Liver (tissue), 9 donors: Measurements from ENCODE around the gene NKAIN1. TPM values are rescaled to one million over a fixed set of nuclear protein-coding genes. Genes with fewer than 3 reads are reported as not detected.
"Not testable (repeated sequence)": the region's sequence is repeated elsewhere in the genome, so short reads cannot be mapped to it uniquely, and the experiment has no call there.

Experiments used
- DNase-seq: peaks from one replicate; pipeline ENCODE4 v3.0.0-alpha.2; 2017; ENCODE audit warnings: low spot score
- H3K27ac ChIP-seq, 2 donors: one replicate each; pipeline ENCODE4 v1.7.0; 2013; ENCODE audit warnings: inconsistent platforms in 2 of 2, low read length in 2 of 2, control low read depth in 1 of 2, low read depth in 1 of 2, mild to moderate bottlenecking in 1 of 2
- H3K27me3 ChIP-seq, 4 donors: one replicate each; pipeline versions ENCODE4 v1.6.1 to v1.7.0; 2013; ENCODE audit warnings: low read length in 3 of 4, inconsistent platforms in 1 of 4, mild to moderate bottlenecking in 1 of 4, moderate library complexity in 1 of 4; ENCODE audit not compliant: control insufficient read depth in 4 of 4, insufficient read depth in 4 of 4
- H3K36me3 ChIP-seq, 4 donors: one replicate each; pipeline versions ENCODE4 v1.6.1 to v1.7.0; 2013; ENCODE audit warnings: low read length in 3 of 4, mild to moderate bottlenecking in 3 of 4, low read depth in 1 of 4, moderate library complexity in 1 of 4; ENCODE audit not compliant: control insufficient read depth in 4 of 4, insufficient read depth in 3 of 4
- H3K4me1 ChIP-seq, 4 donors: one replicate each; pipeline versions ENCODE4 v1.6.1 to v1.7.0; 2013; ENCODE audit warnings: low read length in 3 of 4, mild to moderate bottlenecking in 3 of 4, moderate library complexity in 1 of 4; ENCODE audit not compliant: control insufficient read depth in 4 of 4, insufficient read depth in 4 of 4
- H3K4me3 ChIP-seq, 3 donors: one replicate each; pipeline versions ENCODE4 v1.6.1 to v1.7.0; 2013; ENCODE audit warnings: low read length in 3 of 3, control low read depth in 1 of 3, low read depth in 1 of 3, mild to moderate bottlenecking in 1 of 3
- H3K9ac ChIP-seq, 2 donors: one replicate each; pipeline ENCODE4 v1.7.0; 2013; ENCODE audit warnings: low read length in 2 of 2, mild to moderate bottlenecking in 2 of 2, moderate library complexity in 2 of 2, control low read depth in 1 of 2, low read depth in 1 of 2
- H3K9me3 ChIP-seq, 4 donors: one replicate each; pipeline versions ENCODE4 v1.6.1 to v1.7.0; 2013; ENCODE audit warnings: low read length in 3 of 4; ENCODE audit not compliant: control insufficient read depth in 4 of 4
- ATF3 ChIP-seq: IDR thresholded peaks from 2 replicates; pipeline ENCODE4 v1.6.1; 2016; ENCODE audit warnings: antibody characterized with exemption
- EGR1 ChIP-seq, 2 donors: IDR thresholded peaks; 2 replicates each; pipeline ENCODE4 v1.6.1; 2016 to 2018; ENCODE audit warnings: antibody characterized with exemption in 2 of 2, low read depth in 2 of 2
- FOXA1 ChIP-seq: IDR thresholded peaks from 2 replicates; pipeline ENCODE4 v1.6.1; 2016; ENCODE audit warnings: antibody characterized with exemption
- FOXA2 ChIP-seq: IDR thresholded peaks from 2 replicates; pipeline ENCODE4 v1.6.1; 2016; ENCODE audit warnings: antibody characterized with exemption
- GABPA ChIP-seq, 2 donors: IDR thresholded peaks in 1 of 2; conservative IDR thresholded peaks in 1 of 2; 2 replicates each; pipeline ENCODE4 v1.6.1; 2016; ENCODE audit warnings: antibody characterized with exemption in 2 of 2, mild to moderate bottlenecking in 1 of 2, moderate library complexity in 1 of 2
- HNF4A ChIP-seq, 2 donors: conservative IDR thresholded peaks; 2 replicates each; pipeline ENCODE4 v1.6.1; 2016; ENCODE audit warnings: antibody characterized with exemption in 2 of 2, mild to moderate bottlenecking in 2 of 2
- HNF4G ChIP-seq: IDR thresholded peaks from 2 replicates; pipeline ENCODE4 v1.6.1; 2016; ENCODE audit warnings: antibody characterized with exemption
- JUND ChIP-seq, 2 donors: IDR thresholded peaks; 2 replicates each; pipeline ENCODE4 v1.6.1; 2016; ENCODE audit warnings: antibody characterized with exemption in 2 of 2
- NR2F2 ChIP-seq: IDR thresholded peaks from 2 replicates; pipeline ENCODE4 v1.6.1; 2016; ENCODE audit warnings: antibody characterized with exemption
- RAD21 ChIP-seq, 2 donors: IDR thresholded peaks; 2 replicates each; pipeline ENCODE4 v1.6.1; 2016; ENCODE audit warnings: antibody characterized with exemption in 2 of 2, mild to moderate bottlenecking in 2 of 2
- REST ChIP-seq: IDR thresholded peaks from 2 replicates; pipeline ENCODE4 v1.6.1; 2016; ENCODE audit warnings: antibody characterized with exemption, mild to moderate bottlenecking
- RXRA ChIP-seq, 2 donors: IDR thresholded peaks; 2 replicates each; pipeline ENCODE4 v1.6.1; 2017 to 2018; ENCODE audit warnings: antibody characterized with exemption in 2 of 2, mild to moderate bottlenecking in 1 of 2
- SP1 ChIP-seq: IDR thresholded peaks from 2 replicates; pipeline ENCODE4 v1.6.1; 2018; ENCODE audit warnings: antibody characterized with exemption, mild to moderate bottlenecking
- TAF1 ChIP-seq: conservative IDR thresholded peaks from 2 replicates; pipeline ENCODE4 v1.6.1; 2016; ENCODE audit warnings: antibody characterized with exemption, mild to moderate bottlenecking
- YY1 ChIP-seq: IDR thresholded peaks from 2 replicates; pipeline ENCODE4 v1.6.1; 2016; ENCODE audit warnings: antibody characterized with exemption, mild to moderate bottlenecking
- WGBS: extraction: QIAGEN DNeasy Blood & Tissue Kit; methylation state at CpG from one replicate; pipeline ENCODE4 v1.1.7; 2013; 5-methylcytosine and 5-hydroxymethylcytosine counted together
- polyA plus RNA-seq, 2 donors: library from polyadenylated mRNA; stranded (reverse) in 1 of 2; unstranded in 1 of 2; fragments of 200-250 nt in 1 of 2; fragments of >200 nt in 1 of 2; fragmentation: Nextera tagmentation in 1 of 2; extraction: Ambion mirVana in 1 of 2; gene quantifications; one replicate each; pipeline versions ENCODE4 v1.2.1 to v1.2.3, GENCODE V29; 2013 to 2015
- total RNA-seq, 2 donors: library from RNA; depleted of rRNA; stranded (reverse); fragments of >200 nt; gene quantifications; one replicate each; pipeline ENCODE4 v1.2.3, GENCODE V29; 2014
- TF ChIP-seq, protein P1 (sequence below): IDR thresholded peaks from 2 replicates; pipeline ENCODE4 v1.6.1; 2016; ENCODE audit warnings: antibody characterized with exemption
- TF ChIP-seq, protein P2 (sequence below): IDR thresholded peaks from 2 replicates; pipeline ENCODE4 v1.6.1; 2016; ENCODE audit warnings: antibody characterized with exemption
- TF ChIP-seq, protein P3 (sequence below): fragments of 150-350 bp; IDR thresholded peaks from 2 replicates; pipeline ENCODE4 v1.5.1; 2017; ENCODE audit warnings: improper control_type of control experiment, low read depth, low read length; ENCODE audit not compliant: missing input control
- donor health status: healthy.
- donor health status: healthy.
- donor health status: healthy.
- donor health status: healthy.
- donor health status: healthy.

The NKAIN1 gene
- total and polyA plus RNA-seq, 4 donors: not detected

DNA sequence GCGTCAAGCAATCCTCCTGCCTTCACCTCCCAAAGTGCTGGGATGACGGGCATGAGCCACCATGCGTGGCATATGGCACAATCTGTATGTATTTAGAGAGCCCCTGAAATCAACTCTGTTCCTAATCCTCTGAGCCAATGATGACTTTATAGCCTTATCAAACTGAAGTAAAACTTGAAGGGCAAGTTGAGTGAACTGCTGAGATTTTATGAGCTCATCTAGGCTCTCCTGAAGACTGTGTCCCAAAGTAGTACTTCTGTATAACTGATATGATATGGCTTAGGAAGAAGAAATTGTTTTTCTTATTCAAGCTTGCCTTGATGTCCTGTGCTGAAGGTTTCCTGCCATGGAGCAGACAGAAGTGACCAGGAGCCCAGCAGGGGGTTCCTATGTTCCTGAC is 23.7 kb upstream of the NKAIN1 start:
- no peak overlapping the region for H3K27ac ChIP-seq
- no peak overlapping the region for H3K9ac ChIP-seq
- H3K4me3 ChIP-seq: no peak overlapping the region
- no peaks in the 10 kb centered on the region for H3K9me3 ChIP-seq
- peaks cover 0 to 3% (median 1%) of the 10 kb centered on the region in 4 donors for H3K4me1 ChIP-seq
- no peak for DNase-seq
- peaks cover 8 to 54% (median 40%) of the 10 kb centered on the region in 4 donors for H3K36me3 ChIP-seq
- H3K27me3 ChIP-seq: no peaks in the 10 kb centered on the region
- TF ChIP-seq FOXA2 (no peak), ATF3 (no peak), NR2F2 (no peak), REST (no peak), YY1 (no peak), HNF4G (no peak), HNF4A (conservative IDR thresholded peaks at IDR 0.05) (no peak), RXRA (IDR thresholded peaks at IDR 0.05) (no peak), EGR1 (IDR thresholded peaks at IDR 0.05; ENCODE audit: low read depth in 2 of 2) (no peak), TAF1 (no peak), SP1 (no peak), FOXA1 (no peak), GABPA (IDR thresholded peaks at IDR 0.05 in 1 of 2, conservative IDR thresholded peaks at IDR 0.05 in 1 of 2) (no peak), JUND (IDR thresholded peaks at IDR 0.05) (no peak), RAD21 (IDR thresholded peaks at IDR 0.05) (no peak)
- TF ChIP-seq, protein P1, sequence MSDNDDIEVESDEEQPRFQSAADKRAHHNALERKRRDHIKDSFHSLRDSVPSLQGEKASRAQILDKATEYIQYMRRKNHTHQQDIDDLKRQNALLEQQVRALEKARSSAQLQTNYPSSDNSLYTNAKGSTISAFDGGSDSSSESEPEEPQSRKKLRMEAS: no peak
- TF ChIP-seq, protein P2, sequence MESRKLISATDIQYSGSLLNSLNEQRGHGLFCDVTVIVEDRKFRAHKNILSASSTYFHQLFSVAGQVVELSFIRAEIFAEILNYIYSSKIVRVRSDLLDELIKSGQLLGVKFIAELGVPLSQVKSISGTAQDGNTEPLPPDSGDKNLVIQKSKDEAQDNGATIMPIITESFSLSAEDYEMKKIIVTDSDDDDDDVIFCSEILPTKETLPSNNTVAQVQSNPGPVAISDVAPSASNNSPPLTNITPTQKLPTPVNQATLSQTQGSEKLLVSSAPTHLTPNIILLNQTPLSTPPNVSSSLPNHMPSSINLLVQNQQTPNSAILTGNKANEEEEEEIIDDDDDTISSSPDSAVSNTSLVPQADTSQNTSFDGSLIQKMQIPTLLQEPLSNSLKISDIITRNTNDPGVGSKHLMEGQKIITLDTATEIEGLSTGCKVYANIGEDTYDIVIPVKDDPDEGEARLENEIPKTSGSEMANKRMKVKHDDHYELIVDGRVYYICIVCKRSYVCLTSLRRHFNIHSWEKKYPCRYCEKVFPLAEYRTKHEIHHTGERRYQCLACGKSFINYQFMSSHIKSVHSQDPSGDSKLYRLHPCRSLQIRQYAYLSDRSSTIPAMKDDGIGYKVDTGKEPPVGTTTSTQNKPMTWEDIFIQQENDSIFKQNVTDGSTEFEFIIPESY: no peak
- TF ChIP-seq, protein P3, sequence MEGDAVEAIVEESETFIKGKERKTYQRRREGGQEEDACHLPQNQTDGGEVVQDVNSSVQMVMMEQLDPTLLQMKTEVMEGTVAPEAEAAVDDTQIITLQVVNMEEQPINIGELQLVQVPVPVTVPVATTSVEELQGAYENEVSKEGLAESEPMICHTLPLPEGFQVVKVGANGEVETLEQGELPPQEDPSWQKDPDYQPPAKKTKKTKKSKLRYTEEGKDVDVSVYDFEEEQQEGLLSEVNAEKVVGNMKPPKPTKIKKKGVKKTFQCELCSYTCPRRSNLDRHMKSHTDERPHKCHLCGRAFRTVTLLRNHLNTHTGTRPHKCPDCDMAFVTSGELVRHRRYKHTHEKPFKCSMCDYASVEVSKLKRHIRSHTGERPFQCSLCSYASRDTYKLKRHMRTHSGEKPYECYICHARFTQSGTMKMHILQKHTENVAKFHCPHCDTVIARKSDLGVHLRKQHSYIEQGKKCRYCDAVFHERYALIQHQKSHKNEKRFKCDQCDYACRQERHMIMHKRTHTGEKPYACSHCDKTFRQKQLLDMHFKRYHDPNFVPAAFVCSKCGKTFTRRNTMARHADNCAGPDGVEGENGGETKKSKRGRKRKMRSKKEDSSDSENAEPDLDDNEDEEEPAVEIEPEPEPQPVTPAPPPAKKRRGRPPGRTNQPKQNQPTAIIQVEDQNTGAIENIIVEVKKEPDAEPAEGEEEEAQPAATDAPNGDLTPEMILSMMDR: no peak
- WGBS: 88% methylated on average over 3 of the region's 3 CpGs

- not testable (repeated sequence) for H3K9me3 ChIP-seq, H3K27ac ChIP-seq, H3K27me3 ChIP-seq, H3K4me3 ChIP-seq, H3K9ac ChIP-seq, H3K4me1 ChIP-seq, DNase-seq
- WGBS: 95% methylated on average over 5 of the region's 5 CpGs
- H3K36me3 ChIP-seq: peaks cover 9 to 56% (median 44%) of the 10 kb centered on the region in 4 donors
Measured at GRCh38 chr1:31262393-31262792, 22.7 kb upstream of the NKAIN1 start.
